GM20000 (cell line): ENCODE results near the gene AP1M1.

Experiments used
- DNase-seq: peaks from one replicate; pipeline ENCODE4 v3.0.0; 2012; ENCODE audit warnings: low spot score
- CTCF ChIP-seq: IDR thresholded peaks from 2 replicates; pipeline ENCODE4 v1.5.1; 2012; ENCODE audit warnings: mild to moderate bottlenecking, control low read depth; ENCODE audit errors: extremely low read depth, missing control alignments

Gene AP1M1

DNA sequence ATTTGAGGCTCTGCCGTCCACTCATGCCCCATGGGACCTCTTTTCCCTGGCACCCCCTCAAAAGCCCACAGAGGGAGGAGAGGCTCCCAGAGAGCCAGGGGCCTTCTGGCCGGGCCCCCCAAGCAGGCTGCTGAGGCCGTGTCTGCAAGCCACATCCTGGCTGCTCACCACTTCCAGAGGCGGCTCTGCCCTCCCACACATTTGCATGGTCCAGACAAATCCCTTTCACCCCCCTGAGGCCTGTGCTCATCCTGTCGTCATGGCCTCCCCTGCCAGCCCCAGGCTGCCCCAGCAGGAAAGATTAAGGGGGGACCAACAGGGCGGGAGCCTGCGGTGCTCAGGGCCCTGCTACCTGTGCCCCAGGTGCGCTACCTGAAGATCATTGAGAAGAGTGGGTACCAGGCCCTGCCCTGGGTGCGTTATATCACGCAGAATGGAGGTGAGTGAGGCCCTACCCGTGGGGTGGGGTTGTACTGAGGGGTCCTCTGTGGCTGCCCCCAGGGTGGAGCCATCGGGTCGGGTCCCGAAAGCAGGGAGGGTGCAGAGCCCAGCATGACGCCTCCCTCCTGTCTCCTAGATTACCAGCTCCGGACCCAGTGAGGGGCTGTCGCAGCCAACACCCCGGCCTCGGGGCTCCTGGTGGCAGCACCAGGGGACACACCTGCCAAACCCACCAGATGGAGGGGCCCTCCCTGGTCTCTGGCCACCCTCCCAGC, 36.3 kb downstream of the AP1M1 start:
- no peak for DNase-seq

GRCh38 chr19:16234552-16235445, 37.1 kb downstream of the AP1M1 start:
- DNase-seq = no peak
- TF ChIP-seq CTCF = no peak

More for the DNA sequence above, 36.3 kb downstream of the AP1M1 start:
- no peak for TF ChIP-seq CTCF

DNA sequence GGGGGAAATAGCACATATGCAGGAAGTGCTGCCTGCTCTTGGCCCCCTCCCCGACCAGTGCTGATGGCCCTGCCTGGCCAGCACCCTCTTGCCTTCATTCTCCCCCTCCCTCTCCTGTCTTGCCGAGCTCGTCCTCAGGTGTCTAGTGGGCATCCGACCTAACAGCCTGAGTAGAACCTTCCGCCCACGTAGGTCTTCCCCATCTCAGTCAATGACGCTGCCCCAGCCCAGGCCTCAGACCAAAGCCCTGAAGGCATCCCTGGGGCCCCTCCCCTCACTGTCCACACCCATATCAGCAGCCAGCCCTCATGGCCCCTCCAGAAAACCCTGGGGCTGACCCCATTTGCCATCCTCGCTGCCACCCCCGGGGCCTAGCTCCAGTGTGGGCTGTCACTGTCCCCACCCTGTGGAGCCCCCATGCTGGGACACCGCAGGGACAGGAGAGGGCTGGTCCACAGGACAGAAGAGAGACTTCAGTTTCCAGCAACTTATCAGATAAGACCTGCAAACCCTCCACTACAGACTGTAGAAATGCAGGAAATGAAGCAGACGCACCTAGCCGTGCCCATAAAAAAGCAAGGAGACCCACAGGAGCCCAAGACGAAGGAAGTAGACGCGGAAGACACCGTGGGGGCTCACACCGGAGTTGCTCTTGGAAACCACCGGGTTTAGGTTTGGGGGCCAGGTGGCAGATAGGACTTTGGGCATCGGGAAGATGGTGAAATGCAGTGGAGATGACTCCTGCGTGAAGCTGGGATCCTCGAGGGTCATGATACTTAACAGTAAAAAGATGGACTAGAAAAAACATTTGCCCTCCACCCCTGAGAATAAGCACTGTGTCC, 38.3 kb downstream of the AP1M1 start:
- TF ChIP-seq CTCF = no peak
- DNase-seq = no peak

DNA sequence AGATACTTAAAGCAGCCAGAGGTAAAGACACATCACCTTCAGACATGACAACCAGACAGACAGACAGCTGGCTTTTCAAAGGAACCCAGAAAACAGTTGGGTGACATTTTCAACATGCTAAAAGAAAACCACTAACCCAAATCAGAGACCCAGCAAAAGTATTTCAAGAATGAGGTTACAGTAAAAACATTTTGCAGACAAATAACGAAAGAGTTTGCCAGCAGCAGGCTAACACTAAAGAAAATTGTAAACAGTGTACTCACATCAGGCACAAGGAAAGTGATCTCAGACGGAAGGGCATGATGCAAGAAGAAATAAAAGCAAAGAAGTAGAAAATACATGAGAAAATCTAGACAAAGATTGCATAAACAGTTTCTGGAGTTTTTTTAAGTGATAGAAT, 46.4 kb downstream of the AP1M1 start:
- no peak for DNase-seq
- TF ChIP-seq CTCF = no peak

GRCh38 chr19:16247353-16248182, 49.9 kb downstream of the AP1M1 start:
- TF ChIP-seq CTCF = peak; percentile 80
- peak; percentile 90 for DNase-seq

GRCh38 chr19:16248380-16249023, 50.8 kb downstream of the AP1M1 start:
- no peak for DNase-seq
- TF ChIP-seq CTCF = no peak
